Measurements from ENCODE around the gene MAP3K12. TPM values are rescaled to one million over a fixed set of nuclear protein-coding genes. Genes with fewer than 3 reads are reported as not detected.

MAP3K12 gene
- total and polyA plus RNA-seq, 2 of the 8 experiments (the other 6 are each of a cell fraction or from before 2014, with no cell fraction given): 23.4 to 42.7 TPM

- Histone ChIP-seq H3K4ac (replicated peaks; ENCODE audit: insufficient read length, low read depth, low read length) (no peak overlapping the region), H3K27ac (ENCODE audit: low read depth, low read length) (no peak overlapping the region), H3K23me2 (ENCODE audit: low read depth, low read length) (peaks cover 7% of the 10 kb centered on the region), H2AK5ac (ENCODE audit: low read depth, low read length) (0 out of 2 replicates have a peak overlapping the region, but pooled peaks have one; percentile 90), H3K23ac (ENCODE audit: insufficient read length) (no peak overlapping the region), H3K27me3 (replicated peaks in 1 of 4; ENCODE audit: control insufficient read depth in 3 of 4, extremely low read depth in 1 of 4, insufficient read depth in 3 of 4, low read length in 3 of 4) (no peaks in the 10 kb centered on the region), H3K79me1 (ENCODE audit: low read depth, low read length) (peaks cover 7% of the 10 kb centered on the region; the same call in 1 of the 2 replicates), H2BK20ac (ENCODE audit: low read length) (no peak overlapping the region), H2BK12ac (ENCODE audit: low read depth, low read length) (no peak overlapping the region), H3K4me3 (ENCODE audit: extremely low read depth in 1 of 4, insufficient read depth in 2 of 4, low read depth in 3 of 4, low read length in 4 of 4) (no peak overlapping the region), H3K4me1 (replicated peaks in 1 of 4; ENCODE audit: control insufficient read depth in 3 of 4, insufficient read depth in 4 of 4, low read length in 3 of 4) (peaks cover 0 to 8% (median 1%) of the 10 kb centered on the region in 4 experiments; a peak in 3 of 7 replicates), H2AFZ (ENCODE audit: low read length) (no peak overlapping the region), H3K56ac (replicated peaks; ENCODE audit: insufficient read length, low read depth, low read length) (no peak overlapping the region), H2BK15ac (ENCODE audit: low read length) (no peak overlapping the region), H3K14ac (ENCODE audit: insufficient read length) (no peak overlapping the region), H4K8ac (ENCODE audit: extremely low read depth, insufficient read depth, low read length) (no peak overlapping the region), H3K18ac (ENCODE audit: extremely low read depth, low read length) (no peak overlapping the region), H3K9me3 (ENCODE audit: insufficient read depth in 2 of 2, low read depth in 1 of 2, low read length in 1 of 2) (no peaks in the 10 kb centered on the region), H3K4me2 (ENCODE audit: insufficient read depth in 1 of 2, low read depth in 2 of 2, low read length in 2 of 2) (no peak overlapping the region), H3K36me3 (ENCODE audit: control insufficient read depth in 2 of 4, insufficient read depth in 4 of 4, low read length in 3 of 4) (peaks cover 20 to 29% (median 21%) of the 10 kb centered on the region in 4 experiments), H2BK120ac (replicated peaks; ENCODE audit: low read depth, low read length) (no peak overlapping the region), H3K9ac (replicated peaks in 1 of 4; ENCODE audit: extremely low read depth in 1 of 4, low read depth in 3 of 4, low read length in 3 of 4) (no peak overlapping the region), H2BK5ac (ENCODE audit: low read depth, low read length) (no peak overlapping the region), H4K20me1 (replicated peaks in 1 of 2; ENCODE audit: control insufficient read depth in 1 of 2, insufficient read depth in 2 of 2, low read length in 2 of 2) (peaks cover 22 to 27% of the 10 kb centered on the region in 2 experiments), H4K5ac (ENCODE audit: insufficient read length, low read depth, low read length) (no peak overlapping the region), H3K79me2 (ENCODE audit: control insufficient read depth in 1 of 2, insufficient read depth in 2 of 2, low read length in 2 of 2) (peaks cover 20 to 36% of the 10 kb centered on the region in 2 experiments), H4K91ac (replicated peaks; ENCODE audit: insufficient read length, low read length) (no peak overlapping the region)
- 79% methylated on average over 7 of the region's 7 CpGs; no CpG with 5 or more reads in 1 of the 2 experiments for WGBS, 2 experiments (ENCODE audit: extremely low coverage in 1 of 2, insufficient coverage in 1 of 2, insufficient read length in 1 of 2, insufficient replicate concordance in 2 of 2, low coverage in 1 of 2, low lambda C conversion rate in 2 of 2, missing lambda C conversion rate in 1 of 2)
- ChIA-PET CTCF (ENCODE audit: partially characterized antibody) (interaction anchor here (0.6 to 1.9 kb wide), 7 partner anchors 8 to 178 kb away, joined by 3 to 6 read pairs (median 3); partner anchors contain the start of gene AAAS), POLR2A (ENCODE audit: partially characterized antibody) (interaction anchor here (0.6 to 57.6 kb wide), 11 partner anchors 9 to 130 kb away, joined by 3 to 3397 read pairs (median 4); partner anchors contain the start of genes AAAS, MAP3K12, NPFF and PRR13)
- DNase-seq (ENCODE audit: low read depth in 1 of 2, low spot score in 2 of 2): no peak
- FAIRE-seq: no peak
- TF ChIP-seq ATF3 (IDR thresholded peaks at IDR 0.05; ENCODE audit: insufficient read depth, low read depth, low read length) (no peak), BACH1 (IDR thresholded peaks at IDR 0.05; ENCODE audit: low read length) (no peak), SP4 (IDR thresholded peaks at IDR 0.05; ENCODE audit: low read length) (no peak), ZNF274 (IDR thresholded peaks at IDR 0.05; ENCODE audit: borderline replicate concordance, extremely low read depth, low read length) (no peak), HDAC2 (IDR thresholded peaks at IDR 0.05; ENCODE audit: borderline replicate concordance in 1 of 2, low read depth in 2 of 2, low read length in 2 of 2) (no peak), TAF1 (IDR thresholded peaks at IDR 0.05; ENCODE audit: low read depth, low read length) (no peak), EP300 (IDR thresholded peaks at IDR 0.05; ENCODE audit: borderline replicate concordance in 1 of 2, low read depth in 2 of 2, low read length in 2 of 2) (no peak), TCF12 (IDR thresholded peaks at IDR 0.05; ENCODE audit: low read depth, low read length) (no peak), TBP (IDR thresholded peaks at IDR 0.05; ENCODE audit: low read depth, low read length) (no peak), HDAC6 (IDR thresholded peaks at IDR 0.05; ENCODE audit: low read depth, low read length) (no peak), KDM4A (IDR thresholded peaks at IDR 0.05; ENCODE audit: low read depth, low read length, severe bottlenecking) (no peak), FOSL1 (IDR thresholded peaks at IDR 0.05; ENCODE audit: insufficient read depth, low read depth, low read length) (no peak), TAF7 (optimal IDR thresholded peaks at IDR 0.05; ENCODE audit: borderline replicate concordance, low read depth, low read length) (no peak)
Measured at GRCh38 chr12:53450936-53451335, 48.3 kb downstream of the MAP3K12 start.
